H1 (cell line): ENCODE measurements around the gene NAA40. TPM values are rescaled to one million over a fixed set of nuclear protein-coding genes. Genes with fewer than 3 reads are reported as not detected.

Experiments used
- ATF2 ChIP-seq: IDR thresholded peaks from 2 replicates; pipeline ENCODE4 v1.6.1; 2012; ENCODE audit warnings: low read length, inconsistent platforms
- CHD1 ChIP-seq: IDR thresholded peaks from 2 replicates; pipeline ENCODE4 v1.6.1; 2012; ENCODE audit warnings: low read depth, low read length, improper control_type of control experiment
- CHD2 ChIP-seq: IDR thresholded peaks from 2 replicates; pipeline ENCODE4 v1.6.1; 2012; ENCODE audit warnings: low read length, improper control_type of control experiment
- FOSL1 ChIP-seq: IDR thresholded peaks from 2 replicates; pipeline ENCODE4 v1.6.1; 2011; ENCODE audit warnings: mild to moderate bottlenecking, low read depth, low read length, moderate library complexity; ENCODE audit not compliant: insufficient read depth
- GABPA ChIP-seq: IDR thresholded peaks from 2 replicates; pipeline ENCODE4 v1.6.1; 2011; ENCODE audit warnings: mild to moderate bottlenecking, low read length, moderate library complexity, borderline replicate concordance; ENCODE audit not compliant: insufficient read depth
- GTF2F1 ChIP-seq: IDR thresholded peaks from 2 replicates; pipeline ENCODE4 v1.6.1; 2012; ENCODE audit warnings: low read depth, low read length, improper control_type of control experiment, borderline replicate concordance
- KDM4A ChIP-seq: IDR thresholded peaks from one replicate; pipeline ENCODE4 v1.7.1; 2012; ENCODE audit warnings: low read depth, mild to moderate bottlenecking, moderate library complexity, low read length, inconsistent platforms; ENCODE audit not compliant: severe bottlenecking
- NANOG ChIP-seq: IDR thresholded peaks from 2 replicates; pipeline ENCODE4 v1.6.1; 2011; ENCODE audit warnings: low read length, low read depth, mild to moderate bottlenecking, inconsistent platforms; ENCODE audit not compliant: insufficient read depth, poor library complexity, severe bottlenecking
- POU5F1 ChIP-seq: IDR thresholded peaks from 2 replicates; pipeline ENCODE4 v1.6.1; 2011; ENCODE audit warnings: low read depth, mild to moderate bottlenecking, low read length, moderate library complexity
- RBBP5 ChIP-seq: IDR thresholded peaks from 2 replicates; pipeline ENCODE4 v1.7.1; 2012; ENCODE audit warnings: low read depth, mild to moderate bottlenecking, inconsistent platforms, low read length, moderate library complexity, borderline replicate concordance
- RNF2 ChIP-seq: fragments of 200-900, 300-1000 bp; sonication (generic); IDR thresholded peaks from 2 replicates; pipeline ENCODE4 v1.7.1; 2016; ENCODE audit warnings: borderline replicate concordance, low read depth, mild to moderate bottlenecking, antibody characterized with exemption, low read length; ENCODE audit not compliant: poor library complexity, severe bottlenecking; ENCODE audit errors: missing control alignments
- SP4 ChIP-seq: IDR thresholded peaks from 2 replicates; pipeline ENCODE4 v1.6.1; 2012; ENCODE audit warnings: low read length, inconsistent platforms
- TAF1 ChIP-seq: IDR thresholded peaks from 2 replicates; pipeline ENCODE4 v1.6.1; 2011; ENCODE audit warnings: mild to moderate bottlenecking, low read depth, low read length
- TAF7 ChIP-seq: optimal IDR thresholded peaks from 2 replicates; pipeline ENCODE3; 2011; ENCODE audit warnings: low read depth, mild to moderate bottlenecking, inconsistent platforms, low read length, moderate library complexity, borderline replicate concordance
- TBP ChIP-seq: IDR thresholded peaks from 2 replicates; pipeline ENCODE4 v1.6.1; 2011; ENCODE audit warnings: low read depth, low read length, improper control_type of control experiment
- YY1 ChIP-seq: IDR thresholded peaks from 2 replicates; pipeline ENCODE4 v1.6.1; 2011; ENCODE audit warnings: low read depth, mild to moderate bottlenecking, low read length
- polyA plus RNA-seq, 7 experiments: library from polyadenylated mRNA; depleted of rRNA in 3 of 7; stranded (reverse) in 5 of 7; unstranded in 2 of 7; fragments of >200 nt in 5 of 7; fragments of 200-250 nt in 2 of 7; gene quantifications; 1 replicate in 5 of 7; 2 replicates in 1 of 7; 4 replicates in 1 of 7; pipeline versions ENCODE4 v1.2.1 to v1.2.3, GENCODE V29; 2011 to 2013; ENCODE audit warnings: missing spikeins in 2 of 7, mixed read lengths in 2 of 7
- total RNA-seq: library from RNA; stranded (reverse); fragmentation: NEBNext Ultra II Directional; extraction: Animal tissue kit (Norgen Biotek cat#: 25700); gene quantifications from 2 replicates; pipeline ENCODE4 v1.2.1, GENCODE V29; 2021

NAA40 gene
- total and polyA plus RNA-seq, 2 of the 8 experiments (the other 6 are each of a cell fraction or from before 2014, with no cell fraction given) = 20.0 to 31.1 TPM

DNA sequence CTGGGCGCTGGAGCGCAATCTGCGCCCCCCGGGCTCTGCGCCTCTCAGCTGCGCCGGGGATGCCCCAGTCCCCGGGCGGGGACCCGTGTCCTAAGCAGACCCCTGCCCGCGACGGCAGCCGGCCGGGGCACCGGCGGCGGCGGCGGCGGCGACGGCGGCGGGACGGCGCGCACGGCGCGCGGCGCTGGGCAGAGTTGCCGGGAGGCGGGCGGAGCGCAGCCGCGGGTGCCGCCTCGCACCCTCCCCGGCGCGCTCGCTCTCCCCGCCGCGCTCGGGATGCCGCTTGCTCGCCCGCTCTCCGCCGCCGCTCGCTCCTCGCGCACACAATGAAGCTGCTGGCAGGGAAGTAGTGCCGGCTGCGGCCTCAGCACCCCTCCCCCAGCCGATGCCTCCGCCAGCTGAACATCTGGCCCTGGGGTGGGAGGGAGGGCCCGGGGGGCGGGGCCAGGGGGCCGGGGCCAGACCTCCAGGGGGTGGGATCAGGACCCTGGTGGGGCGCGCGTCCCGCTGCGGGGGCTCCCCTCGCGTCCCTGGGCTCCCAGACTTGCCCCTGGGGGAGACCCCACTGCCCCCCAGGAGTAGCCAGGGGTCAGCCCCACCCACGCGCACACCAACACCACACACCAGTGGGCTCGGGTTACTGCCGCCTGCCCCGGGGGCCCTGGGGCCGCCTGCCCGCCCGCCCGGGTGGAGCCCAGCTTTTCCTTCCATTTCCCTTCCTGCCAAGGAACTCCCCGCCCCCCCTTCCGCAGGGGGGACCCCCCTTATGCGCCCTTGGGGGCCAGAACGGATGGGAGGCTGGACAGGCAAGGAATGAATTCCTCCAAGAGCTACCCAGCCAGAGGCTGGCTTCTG, 21.7 kb upstream of the NAA40 start, which contains the start of gene RCOR2 (continued):
- TF ChIP-seq ATF2 (no peak), YY1 (no peak), RBBP5 (no peak), POU5F1 (no peak), RNF2 (no peak), TAF7 (peak; percentile 69), TBP (peak; percentile 66; the same call in 1 of the 2 replicates), CHD2 (peak; percentile 85), FOSL1 (no peak), GTF2F1 (no peak), TAF1 (peak; percentile 91), KDM4A (peak; percentile 18), NANOG (no peak), GABPA (no peak), SP4 (no peak), CHD1 (no peak)
